Right kidney (tissue), 9 donors: ENCODE measurements around the gene PPP6R2.

Source experiments
- DNase-seq: peaks from one replicate; pipeline ENCODE4 v3.0.0-alpha.2; 2016
- long read RNA-seq, 8 donors: transcript quantifications; one replicate each; lab custom pipeline, GENCODE V29; 2026

Gene PPP6R2
- long read RNA-seq, donor 1, partial matches to known transcripts, result 5 of 7 reads
- long read RNA-seq, donor 1, other reads (novel, unspliced or antisense), result 0 of 7 reads
- long read RNA-seq, donor 2, full-length matches to known transcripts, result 3 of 10 reads
- long read RNA-seq, donor 2, partial matches to known transcripts, result 7 of 10 reads
- long read RNA-seq, donor 2, other reads (novel, unspliced or antisense), result 0 of 10 reads
- long read RNA-seq, donor 3, result 0 reads
- long read RNA-seq, donor 4, partial matches to known transcripts, result 7 of 9 reads
- long read RNA-seq, donor 4, other reads (novel, unspliced or antisense), result 0 of 9 reads
- long read RNA-seq, donor 5, full-length matches to known transcripts, result 3 of 3 reads
- long read RNA-seq, donor 5, partial matches to known transcripts, result 0 of 3 reads
- long read RNA-seq, donor 5, other reads (novel, unspliced or antisense), result 0 of 3 reads
- long read RNA-seq, donor 6, full-length matches to known transcripts, result 9 of 20 reads
- long read RNA-seq, donor 6, partial matches to known transcripts, result 6 of 20 reads
- long read RNA-seq, donor 6, other reads (novel, unspliced or antisense), result 5 of 20 reads
- long read RNA-seq, donor 7, transcript PPP6R2-207 (2 exons, 1,211 nt), result major isoform, 5 of 86 reads
- long read RNA-seq, donor 7, partial matches to known transcripts, result 80 of 86 reads
- long read RNA-seq, donor 7, other reads (novel, unspliced or antisense), result 0 of 86 reads
- long read RNA-seq, donor 8, full-length matches to known transcripts, result 6 of 17 reads
- long read RNA-seq, donor 8, partial matches to known transcripts, result 11 of 17 reads
- long read RNA-seq, donor 8, other reads (novel, unspliced or antisense), result 0 of 17 reads

- peak; percentile 70 for DNase-seq
Measured at GRCh38 chr22:50342651-50343540, at the start of gene PPP6R2. Gene PPP6R2 (plus strand): TSS chr22:50343327. CDS start chr22:50393909, 50,582 bp downstream.

DNA sequence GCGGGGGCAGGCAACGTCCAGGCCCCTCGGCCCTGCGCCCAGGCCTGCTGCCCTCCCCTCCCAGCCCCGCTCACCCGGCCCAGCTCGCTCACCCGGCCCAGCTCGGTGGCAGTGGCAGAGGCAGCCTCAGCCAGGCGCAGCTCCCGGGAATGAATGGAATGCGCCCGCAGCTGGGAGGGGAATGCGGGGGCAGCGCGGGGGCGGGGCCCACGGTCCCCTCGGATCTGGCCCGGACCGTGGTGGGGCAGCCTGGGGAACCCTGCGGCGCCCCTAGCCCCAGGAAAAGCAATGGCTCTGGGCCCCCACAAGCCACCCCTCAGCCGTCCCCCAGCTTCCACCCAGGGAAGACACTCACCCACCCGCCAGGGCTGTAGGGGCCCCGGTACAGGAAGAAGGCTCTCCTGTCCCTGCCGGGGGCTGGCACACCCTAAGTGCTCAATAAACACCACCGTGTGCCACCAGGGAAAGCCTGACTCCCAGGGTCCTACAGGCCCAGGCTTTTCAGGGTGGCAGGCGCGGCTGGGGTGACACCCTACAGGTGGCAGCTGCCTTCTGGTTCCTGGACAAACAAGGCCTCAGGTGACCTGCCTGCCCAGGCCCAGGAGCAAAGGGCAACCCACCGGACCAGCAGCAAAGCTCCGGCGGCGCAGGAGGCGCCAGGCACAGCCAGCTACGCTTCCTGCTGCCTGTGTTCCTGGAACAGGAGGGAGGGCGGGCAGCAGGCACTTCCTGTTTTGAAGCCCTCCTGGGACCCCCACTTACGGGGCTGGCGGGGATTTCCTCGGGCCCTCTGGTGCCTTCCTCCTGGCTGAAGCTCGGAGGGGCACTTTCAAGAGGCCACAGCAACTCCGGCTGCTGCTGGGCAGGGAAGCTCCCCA lies 49.4 kb upstream of the PPP6R2 start:
- peak; percentile 71 for DNase-seq

DNA sequence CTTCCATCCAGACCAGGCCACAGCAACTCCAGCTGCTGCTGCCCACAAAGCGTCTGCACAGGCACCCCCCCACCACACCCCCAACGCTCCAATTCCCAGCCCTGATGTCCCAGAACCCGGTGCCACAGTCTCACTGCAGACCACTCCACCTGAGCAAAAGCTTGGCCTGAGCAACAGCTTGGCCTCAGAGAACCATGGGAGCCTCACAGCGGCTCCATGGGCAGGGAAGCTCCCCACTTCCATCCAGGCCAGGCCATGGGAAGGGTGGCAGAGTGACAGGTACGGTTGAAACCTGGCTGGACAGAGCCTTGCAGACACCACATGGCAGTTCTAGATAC lies 48.8 kb upstream of the PPP6R2 start:
- no peak for DNase-seq

GRCh38 chr22:50296658-50297490 lies 46.3 kb upstream of the PPP6R2 start:
- DNase-seq, result no peak

- no peak for DNase-seq
Measured at GRCh38 chr22:50297510-50298265, 45.4 kb upstream of the PPP6R2 start.

- no peak for DNase-seq
Measured at GRCh38 chr22:50298266-50298637, 44.9 kb upstream of the PPP6R2 start.

GRCh38 chr22:50298937-50299784 lies 44.0 kb upstream of the PPP6R2 start:
- no peak for DNase-seq

- no peak for DNase-seq
Measured at GRCh38 chr22:50299785-50300619, 43.1 kb upstream of the PPP6R2 start.

DNA sequence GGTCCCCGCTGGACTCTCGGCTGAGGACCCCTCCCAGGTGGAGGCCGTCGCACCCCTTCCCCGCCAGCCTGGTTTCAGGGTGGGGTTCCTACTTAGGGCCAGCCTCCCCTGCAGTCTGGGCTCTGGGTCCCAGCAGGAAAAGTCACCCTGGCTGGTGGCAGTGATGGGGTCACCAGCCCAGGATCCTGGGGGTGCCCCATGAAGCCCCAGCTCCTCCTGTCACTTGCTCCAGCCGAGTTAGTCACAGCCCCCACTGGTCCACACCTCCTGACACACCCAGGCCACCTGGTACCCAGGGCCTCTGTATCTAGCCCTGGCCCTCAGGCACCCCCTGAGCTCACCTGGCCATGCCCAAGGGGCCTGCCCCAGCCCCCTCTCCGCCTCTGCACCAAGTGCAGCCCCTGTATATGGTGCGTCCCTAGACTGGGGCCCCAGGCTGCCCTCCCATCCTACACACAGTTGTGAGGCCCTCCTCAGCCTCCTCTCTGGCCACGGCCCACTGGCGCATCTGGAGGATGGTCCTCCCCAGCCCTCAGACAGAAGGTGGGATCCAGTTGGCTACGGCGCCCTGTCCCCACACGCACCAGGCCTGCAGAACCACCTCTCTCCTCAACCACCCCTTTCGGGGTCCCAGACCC lies 42.4 kb upstream of the PPP6R2 start:
- DNase-seq, result no peak

DNA sequence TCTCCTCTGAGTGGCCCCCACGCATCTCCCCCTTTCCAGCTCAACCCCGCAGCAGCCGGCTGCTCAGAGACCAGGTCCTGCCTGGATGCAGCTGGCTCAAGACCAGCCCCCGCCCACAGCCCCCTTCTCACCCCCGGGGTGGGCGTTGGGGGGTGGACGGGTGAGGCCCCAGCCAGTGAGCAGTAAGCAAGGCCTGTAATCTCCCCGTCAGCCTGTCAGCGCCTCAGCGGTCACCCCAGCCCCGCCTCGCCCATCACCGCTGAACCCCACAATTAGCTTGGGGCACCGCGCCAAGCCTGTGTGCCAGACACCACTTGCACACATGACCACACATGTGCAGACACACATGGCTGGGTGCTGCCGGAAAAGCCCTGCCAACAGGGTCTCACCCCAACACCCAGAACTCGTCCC lies 41.5 kb upstream of the PPP6R2 start:
- DNase-seq, result no peak

GRCh38 chr22:50302041-50302541 lies 41.0 kb upstream of the PPP6R2 start:
- no peak for DNase-seq

- DNase-seq, result no peak
Measured at GRCh38 chr22:50302564-50302963, 40.6 kb upstream of the PPP6R2 start.

- DNase-seq, result no peak
Measured at GRCh38 chr22:50303515-50303847, 39.6 kb upstream of the PPP6R2 start.

DNA sequence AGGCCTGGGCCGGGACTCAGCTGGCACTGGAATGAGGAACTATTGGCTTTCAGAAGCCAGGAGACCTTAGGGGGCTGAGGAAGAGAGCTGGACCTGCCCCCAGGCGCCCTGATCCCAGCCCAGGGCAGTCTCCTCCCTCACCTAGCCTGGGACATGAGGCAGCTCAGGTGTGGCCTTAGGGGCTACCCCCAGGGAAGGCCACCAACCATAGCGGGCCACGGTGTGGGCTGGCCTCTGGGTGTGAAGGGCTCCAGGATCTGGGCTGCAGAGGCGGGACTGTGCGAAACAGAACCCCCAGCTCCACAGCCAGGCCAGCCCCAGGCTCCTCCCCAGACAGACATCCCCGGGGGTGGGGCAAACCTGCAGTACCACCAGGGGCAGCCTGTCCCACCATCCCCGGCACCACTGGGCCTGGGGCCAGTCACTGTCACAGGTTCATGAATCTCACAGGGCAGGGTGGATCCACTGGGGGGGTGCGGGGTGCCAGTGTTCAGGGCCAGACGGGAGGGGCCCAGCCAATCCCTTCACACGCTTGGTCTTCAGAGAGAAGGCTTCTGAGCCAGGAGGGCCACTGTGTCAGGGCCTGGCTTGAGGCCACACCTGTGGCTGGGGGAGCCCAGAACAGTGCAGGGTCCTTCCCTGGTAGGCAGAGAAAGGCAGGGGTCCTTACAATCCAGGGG lies 39.1 kb upstream of the PPP6R2 start:
- no peak for DNase-seq

DNA sequence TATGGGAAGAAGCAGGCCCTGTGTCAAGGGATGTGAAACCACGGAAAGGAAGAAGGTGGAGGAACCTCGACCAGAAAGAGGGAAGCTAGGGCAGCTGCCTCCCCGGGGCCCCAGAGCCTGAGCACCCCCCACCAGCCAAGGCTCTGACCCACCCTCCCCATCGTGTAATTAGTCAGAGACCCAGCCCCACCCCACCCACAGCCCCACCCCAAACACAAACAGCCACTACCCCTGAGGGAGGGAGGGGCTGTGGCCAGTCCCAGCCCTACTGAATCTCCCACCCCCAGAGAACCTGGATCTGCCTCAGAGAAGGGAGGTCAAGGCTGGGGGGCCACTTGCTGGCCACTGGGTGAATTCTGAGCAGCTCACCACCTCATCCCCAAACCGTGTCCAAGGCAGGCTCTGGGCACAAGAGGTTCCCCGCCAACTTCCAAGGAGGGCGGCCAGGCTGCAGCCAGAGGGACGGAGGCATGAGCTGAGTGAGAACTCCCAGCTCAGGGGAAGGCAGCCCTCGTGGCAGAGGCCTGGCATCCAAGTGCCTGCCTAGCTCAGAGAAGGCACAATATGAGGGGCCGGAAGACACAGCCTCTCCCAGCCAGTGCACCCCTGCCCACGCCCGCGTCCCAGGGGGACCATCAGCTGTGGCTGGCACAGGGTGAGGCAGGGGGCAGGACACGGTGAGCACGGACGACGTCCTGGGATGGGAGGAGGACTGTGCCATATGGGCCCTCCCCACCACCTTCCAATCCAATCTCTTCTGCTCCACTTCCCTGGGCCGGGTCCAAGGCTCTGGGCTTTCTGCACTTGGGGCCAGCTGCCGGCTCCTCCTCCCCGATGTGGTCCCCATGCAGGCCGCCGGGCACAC lies 38.4 kb upstream of the PPP6R2 start:
- DNase-seq, result no peak
